GM19351 (cell line): ENCODE results near the gene ARHGAP24.

Source experiments
- ATAC-seq: cut with Tn5 transposase; IDR thresholded peaks from one replicate; pipeline ENCODE4 v1.9.1; 2021; ENCODE audit warnings: mild to moderate bottlenecking, moderate library complexity; ENCODE audit not compliant: unreplicated experiment

The ARHGAP24 gene

DNA sequence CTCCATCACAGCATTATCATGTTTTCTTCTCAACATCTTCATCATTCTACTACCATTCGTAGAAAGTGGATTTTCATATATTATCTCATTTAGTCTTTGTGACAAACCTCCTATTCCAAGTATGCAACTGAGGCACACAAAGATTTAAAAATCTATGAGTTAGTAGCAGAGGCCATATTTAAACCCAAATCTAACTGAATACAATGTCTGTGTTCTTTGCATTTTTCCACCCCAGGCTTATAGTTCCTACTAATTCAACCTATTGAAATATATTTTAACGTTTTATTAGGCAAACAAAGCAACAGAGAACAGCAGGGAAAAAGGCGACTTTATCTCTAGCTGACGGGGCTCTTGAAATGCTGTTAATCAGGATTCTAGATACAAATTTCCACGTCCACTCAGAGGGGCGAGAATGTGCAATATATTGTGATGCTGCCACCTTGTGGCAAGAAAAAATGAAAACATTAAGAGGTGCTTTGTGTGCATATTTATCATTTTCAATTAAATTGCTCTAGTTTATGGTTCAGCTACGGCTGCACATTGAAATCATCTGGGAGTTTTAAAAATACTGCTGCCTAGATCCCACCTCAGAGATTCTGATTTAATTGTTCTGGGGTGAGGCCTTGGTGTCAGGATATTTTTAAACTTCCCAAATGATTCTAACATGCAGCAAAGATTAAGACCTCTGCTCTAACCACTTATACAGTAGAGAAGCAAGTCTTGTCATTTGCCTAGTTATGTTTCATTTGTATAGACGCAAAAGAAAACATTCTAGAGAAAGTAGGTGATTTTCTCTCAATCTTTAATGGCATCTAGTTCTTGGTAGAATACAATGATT, 569.0 kb downstream of the ARHGAP24 start:
- peak; percentile 80 for ATAC-seq

DNA sequence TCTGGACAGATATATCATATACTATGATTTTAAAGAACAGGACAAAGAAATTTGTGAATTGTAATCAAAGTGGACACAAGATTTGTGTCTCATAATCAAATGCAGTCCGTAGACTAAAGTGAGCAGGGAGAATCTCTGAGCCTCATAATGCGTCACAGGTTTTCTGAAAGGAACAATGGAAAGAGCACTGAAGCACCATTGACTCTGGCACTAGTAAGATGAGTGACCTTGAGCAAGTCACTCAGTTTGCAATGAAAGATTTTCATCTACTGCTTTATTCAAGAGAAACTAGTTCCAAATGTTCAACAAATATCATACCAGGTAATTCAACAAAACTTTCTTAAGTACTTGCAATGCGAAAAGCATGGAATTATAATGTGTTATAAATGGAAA, 569.6 kb downstream of the ARHGAP24 start:
- no peak for ATAC-seq

DNA sequence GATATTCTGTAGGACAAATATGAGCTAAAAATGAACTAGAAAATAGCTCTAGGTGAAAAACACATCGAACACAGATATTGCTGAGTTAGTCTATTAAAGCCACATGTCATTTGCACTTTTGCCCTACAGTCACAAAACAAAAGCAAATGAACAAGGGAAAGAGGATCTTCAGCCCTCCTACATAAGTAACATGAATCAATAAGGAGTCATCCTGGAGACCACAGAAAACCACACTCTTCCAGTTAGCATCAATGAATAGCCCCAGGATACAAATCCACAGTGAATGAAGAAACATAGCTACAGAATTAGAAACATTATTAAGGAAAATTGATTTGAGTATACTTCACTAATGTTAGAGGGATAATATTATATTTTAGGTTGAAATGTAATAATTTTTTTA, 573.5 kb downstream of the ARHGAP24 start:
- ATAC-seq: no peak

DNA sequence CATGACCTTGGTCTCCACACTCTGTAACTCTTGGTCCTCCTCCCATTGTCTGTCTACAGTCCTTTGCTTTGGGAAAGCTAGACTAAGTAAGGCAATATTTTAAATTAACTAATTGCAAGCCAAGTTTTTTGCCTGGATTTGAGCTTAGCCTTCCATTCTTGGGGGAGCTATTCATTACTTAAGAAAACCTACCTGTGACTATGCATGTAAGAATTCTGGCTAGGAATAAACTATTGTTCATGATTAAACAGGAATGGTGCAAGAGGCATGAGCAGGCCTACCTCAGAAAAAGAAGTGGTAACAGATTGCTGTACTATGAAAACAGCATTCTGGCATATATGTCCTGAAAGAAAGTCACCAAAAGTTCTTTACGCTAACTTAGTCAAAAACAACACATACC, 575.5 kb downstream of the ARHGAP24 start:
- no peak for ATAC-seq
